Epithelial cell of prostate (primary cell): ENCODE data around the gene NKX6-2.

Source experiments
- DNase-seq: peaks from one replicate; pipeline ENCODE4 v3.0.0-alpha.2; 2011; ENCODE audit warnings: low read depth, low spot score
- H3K27ac ChIP-seq: fragments of 450-650 bp; 2 replicates; pipeline ENCODE4 v1.5.1; 2017; ENCODE audit warnings: mild to moderate bottlenecking

Gene NKX6-2

GRCh38 chr10:132813560-132814468, 27.9 kb upstream of the NKX6-2 start:
- H3K27ac ChIP-seq, result no peak overlapping the region
- DNase-seq, result no peak

DNA sequence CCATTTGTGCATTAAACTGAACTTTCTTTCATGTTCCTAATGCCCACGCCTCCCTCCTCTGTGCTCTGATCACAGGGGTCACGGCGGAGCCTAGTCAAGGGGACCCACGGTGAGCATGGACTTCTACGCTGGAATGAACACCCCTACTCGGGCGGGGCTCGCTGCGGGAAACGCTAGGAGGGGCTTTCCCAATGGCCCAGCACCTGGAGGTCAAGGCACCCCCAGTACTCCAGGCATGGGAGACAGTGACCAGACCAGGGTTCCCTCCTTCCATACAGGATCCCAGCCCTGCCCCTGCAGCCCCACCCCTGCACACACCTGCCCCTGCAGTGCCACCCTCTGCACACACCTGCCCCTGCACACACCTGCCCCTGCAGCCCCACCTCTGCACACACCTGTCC, 27.1 kb upstream of the NKX6-2 start:
- H3K27ac ChIP-seq, result no peak overlapping the region
- no peak for DNase-seq

- DNase-seq, result no peak
Observed at GRCh38 chr10:132812520-132812919, 26.6 kb upstream of the NKX6-2 start.

DNA sequence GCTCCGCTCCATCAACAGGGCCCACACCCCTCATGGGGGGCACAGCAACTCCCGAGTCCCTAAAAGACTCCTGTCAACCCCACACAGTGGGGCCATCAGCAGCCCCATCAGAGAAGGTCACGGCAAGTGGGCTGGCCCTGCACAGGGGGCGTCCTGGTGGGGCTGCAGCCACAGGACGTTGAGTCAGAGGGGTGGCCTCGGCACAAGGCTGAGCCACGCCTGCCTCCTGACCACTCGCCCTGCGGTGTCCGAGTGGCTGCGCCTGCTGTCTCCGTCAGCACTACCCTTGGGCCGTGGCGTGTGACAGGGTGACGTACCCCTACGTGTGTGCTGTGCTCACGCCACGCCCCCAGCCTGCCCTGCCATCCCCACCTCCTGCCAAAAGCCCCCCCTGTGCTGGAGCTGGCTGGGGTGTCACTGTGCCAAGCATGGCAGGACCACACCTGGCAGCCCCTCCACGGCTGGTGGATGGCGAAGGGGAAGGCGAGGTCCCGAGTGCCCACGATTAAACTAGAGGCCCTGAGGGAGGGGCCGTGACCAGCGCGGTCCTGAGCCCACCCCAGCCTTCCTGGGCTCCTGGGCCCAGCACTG, 26.0 kb upstream of the NKX6-2 start:
- H3K27ac ChIP-seq, result no peak overlapping the region
- DNase-seq, result no peak

More at GRCh38 chr10:132812520-132812919, 26.6 kb upstream of the NKX6-2 start:
- H3K27ac ChIP-seq, result no peak overlapping the region

DNA sequence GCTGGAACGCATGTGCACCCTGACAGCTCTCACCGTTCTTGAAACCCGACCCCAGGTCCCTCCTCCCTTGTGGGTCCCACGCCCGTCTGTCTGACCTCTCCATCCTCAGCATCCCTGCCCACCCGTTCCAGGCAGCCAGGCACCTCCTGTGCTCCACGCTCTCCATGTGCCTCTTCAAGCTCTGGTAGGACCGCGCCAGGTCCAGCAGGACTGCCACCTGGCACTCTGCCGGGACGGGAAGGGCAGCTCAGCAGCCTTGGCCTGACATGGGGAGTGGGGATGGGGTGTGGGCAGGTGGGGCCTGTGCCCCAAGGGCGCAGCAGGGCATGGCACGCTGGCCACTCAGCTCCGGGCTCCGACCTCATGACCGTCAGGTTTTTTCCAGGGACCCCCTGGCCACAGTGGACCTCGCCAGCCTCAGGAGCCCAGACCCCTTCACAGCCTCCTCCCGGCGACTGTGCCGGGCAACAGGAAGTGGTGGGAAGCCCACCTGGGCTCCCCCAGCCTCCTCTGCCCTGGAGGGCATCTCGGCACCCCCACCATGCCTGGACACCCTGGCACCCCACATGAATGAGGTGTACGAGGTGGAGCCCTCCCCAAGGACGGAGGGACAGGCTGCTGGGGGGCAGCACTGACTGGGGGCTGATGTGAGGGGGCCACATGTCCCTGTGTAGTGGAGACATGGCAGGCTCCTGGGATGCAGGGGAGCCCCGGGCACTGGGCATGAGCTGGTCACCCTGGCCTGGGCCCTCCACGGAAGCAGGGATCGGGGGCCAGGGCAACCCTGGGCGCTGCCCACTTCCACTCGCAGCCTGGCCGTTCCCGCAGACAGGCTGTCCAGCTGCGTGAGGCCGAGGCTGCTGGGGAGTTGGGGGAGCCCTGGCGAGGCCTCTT, 25.1 kb upstream of the NKX6-2 start:
- DNase-seq, result no peak
- no peak overlapping the region for H3K27ac ChIP-seq

DNA sequence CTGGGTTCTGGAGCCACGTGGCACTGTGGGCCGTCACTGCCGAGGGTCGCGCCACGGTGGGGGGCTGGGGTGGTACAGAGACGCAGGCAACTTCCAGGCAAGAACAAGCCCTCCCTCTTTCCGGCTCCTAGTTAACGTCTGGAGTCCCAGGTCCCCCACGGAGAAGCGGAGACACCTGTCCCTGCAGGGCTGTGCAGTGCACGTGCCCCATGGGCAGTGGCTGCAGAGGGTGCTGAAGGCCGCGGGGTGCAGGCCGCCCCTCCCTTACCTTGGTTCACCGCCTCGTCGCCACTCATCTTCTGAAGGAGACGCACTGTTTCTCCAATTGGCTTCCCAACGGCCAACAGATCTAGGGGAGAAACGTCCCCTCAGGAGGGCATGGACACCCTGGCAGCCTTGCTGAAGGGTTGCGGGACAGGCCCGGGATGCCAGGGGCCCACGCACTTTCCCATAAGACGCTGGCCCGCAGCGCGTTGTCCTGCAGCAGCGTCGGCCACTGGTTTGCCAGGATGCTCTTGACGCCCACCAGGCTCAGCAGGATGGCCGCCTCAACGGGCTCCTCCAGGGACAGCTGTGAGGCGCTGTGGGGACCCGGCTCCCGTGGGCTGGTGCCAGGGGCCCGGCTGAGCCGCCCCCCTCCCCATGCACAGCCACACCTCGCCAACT, 24.3 kb upstream of the NKX6-2 start:
- no peak for DNase-seq
- no peak overlapping the region for H3K27ac ChIP-seq

DNA sequence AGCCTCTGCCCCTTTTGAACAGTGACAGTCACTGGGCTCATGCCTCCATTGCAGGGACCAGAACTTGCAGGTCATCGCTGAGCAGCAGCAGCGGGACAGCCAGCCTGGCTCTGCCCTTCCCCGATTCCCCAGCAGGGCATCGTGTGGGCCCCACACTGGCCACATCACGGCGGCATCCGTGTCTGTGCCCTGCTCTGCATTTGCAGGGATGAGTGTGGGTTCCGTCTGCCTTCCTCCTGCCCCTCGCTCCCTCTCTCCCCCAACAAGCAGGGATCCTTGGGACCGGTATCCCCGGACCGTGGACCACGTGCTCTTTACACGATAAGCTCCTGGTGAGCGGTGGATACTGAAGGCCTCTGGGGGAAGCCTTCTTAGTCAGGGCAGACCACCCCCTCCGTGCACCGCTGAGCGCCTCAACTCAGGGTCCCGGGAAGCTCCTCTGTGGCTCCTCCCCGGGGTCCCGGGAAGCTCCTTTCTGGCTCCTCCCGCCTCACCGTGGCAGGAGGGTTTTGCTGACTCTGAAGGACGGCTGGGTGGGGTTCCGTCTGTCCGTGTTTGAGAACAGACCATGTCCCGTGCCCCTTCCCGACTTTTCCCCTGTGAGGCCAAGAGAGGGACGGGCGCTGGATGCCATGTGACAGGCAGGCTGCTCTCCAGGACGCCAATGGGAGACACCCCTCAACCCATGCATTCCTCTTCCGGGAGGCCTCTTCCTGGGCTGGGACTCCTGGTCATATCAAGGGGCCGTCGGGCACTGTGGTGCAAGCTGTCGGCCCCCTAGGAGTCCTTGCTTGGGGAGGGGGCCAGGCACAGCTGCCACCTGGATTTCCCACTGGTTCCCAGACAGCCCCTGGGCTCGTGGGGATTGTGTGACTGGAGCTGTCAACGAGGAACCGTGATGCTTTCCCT, 23.5 kb upstream of the NKX6-2 start:
- no peak for DNase-seq
- no peak overlapping the region for H3K27ac ChIP-seq

- no peak for DNase-seq
- H3K27ac ChIP-seq, result no peak overlapping the region
Observed at GRCh38 chr10:132808383-132809231, 22.7 kb upstream of the NKX6-2 start.

DNA sequence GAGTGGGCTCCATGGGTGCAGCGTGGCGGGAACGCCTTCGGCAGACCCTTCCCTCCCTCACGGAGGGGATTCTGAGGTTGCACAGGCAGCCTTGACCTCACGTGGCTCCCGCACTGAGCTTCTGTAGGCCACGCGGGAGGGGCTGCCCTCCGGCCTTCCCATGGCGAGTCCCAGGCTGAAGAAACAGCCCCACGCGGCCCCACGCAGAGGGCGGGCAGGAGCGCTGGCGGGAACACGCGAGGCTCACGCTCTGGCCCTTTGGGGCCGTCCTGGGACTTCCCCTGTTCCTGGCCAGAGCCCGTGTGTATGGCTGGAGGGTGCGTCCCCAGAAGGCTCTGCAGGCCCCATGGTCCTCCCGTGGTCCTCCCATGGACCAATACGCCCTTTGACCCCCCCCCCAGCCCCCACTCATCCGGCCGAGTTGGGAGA, 21.7 kb upstream of the NKX6-2 start:
- H3K27ac ChIP-seq, result no peak overlapping the region
- no peak for DNase-seq

- DNase-seq, result no peak
- no peak overlapping the region for H3K27ac ChIP-seq
Observed at GRCh38 chr10:132806561-132807003, 20.6 kb upstream of the NKX6-2 start.

GRCh38 chr10:132806110-132806509, 20.2 kb upstream of the NKX6-2 start:
- no peak overlapping the region for H3K27ac ChIP-seq
- DNase-seq, result no peak

DNA sequence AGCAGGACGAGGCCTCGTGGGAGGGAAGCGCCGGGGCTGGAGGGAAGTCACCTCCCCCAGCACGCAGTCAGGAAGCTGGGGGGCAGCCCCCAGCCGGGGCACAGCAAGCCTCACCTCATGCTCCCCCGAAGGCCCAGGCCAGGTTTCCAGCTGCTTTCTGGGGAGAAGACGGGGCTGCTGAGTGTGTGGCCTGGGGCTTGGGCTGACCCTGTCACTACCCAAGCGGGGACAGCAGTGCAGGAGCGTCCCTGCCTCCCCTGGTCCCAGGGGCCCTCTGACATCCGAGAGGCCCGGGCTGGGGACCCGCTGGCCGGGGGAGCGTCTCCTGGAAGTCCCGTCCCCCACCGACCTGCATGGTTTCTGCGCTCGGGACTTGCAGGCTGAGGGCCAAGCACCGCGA, 19.7 kb upstream of the NKX6-2 start:
- no peak for DNase-seq
- no peak overlapping the region for H3K27ac ChIP-seq

DNA sequence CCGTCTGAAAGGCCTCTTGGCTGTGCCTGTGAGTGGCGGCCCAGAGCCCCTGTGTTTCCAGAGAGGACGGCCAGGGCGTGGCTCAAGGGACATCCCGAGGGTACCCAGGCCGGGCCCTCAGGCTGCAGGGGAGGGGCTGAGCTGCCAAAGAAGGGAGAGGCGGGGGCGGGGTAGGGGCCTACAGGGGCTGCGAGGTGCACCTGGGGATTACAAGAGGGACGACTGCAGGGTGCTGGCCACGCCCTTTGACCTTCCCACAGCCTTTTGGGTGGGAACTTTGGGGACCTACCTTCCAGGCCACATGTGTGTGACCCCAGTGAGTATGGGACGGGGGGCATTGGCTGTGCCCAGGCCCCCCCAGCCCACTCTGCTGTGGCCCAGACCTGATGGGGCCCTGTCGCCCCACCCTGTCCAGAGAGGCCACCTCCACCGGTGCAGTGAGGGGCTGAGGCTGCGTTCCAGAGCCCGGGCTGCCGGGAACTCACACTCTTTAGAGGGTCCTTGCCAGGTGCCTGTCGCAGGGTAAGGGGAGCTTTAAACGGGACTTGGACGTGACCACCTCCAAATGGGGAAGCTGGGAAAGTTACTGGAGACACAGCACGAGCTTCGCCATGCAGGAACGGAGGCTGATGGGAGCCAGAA, 19.0 kb upstream of the NKX6-2 start:
- DNase-seq, result no peak
- H3K27ac ChIP-seq, result no peak overlapping the region

DNA sequence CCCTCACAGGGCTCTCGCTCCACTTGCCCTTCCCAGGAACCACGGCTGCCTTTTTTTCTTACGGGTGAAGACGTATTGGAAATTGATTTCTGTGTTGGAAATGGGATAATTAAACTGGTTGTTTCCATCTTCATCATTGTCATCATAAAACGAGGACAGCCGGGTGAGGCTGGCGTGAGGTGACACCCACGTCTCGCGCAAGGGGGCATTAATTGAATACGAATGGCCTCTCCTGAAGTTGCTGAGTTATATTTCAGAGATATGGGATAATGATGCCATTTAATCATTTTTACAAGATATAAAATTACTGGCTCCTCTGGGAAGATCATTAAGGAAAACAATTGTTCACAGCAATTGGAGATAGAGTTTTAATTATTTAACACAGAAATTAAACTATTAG, 18.3 kb upstream of the NKX6-2 start:
- no peak for DNase-seq
- H3K27ac ChIP-seq, result no peak overlapping the region

DNA sequence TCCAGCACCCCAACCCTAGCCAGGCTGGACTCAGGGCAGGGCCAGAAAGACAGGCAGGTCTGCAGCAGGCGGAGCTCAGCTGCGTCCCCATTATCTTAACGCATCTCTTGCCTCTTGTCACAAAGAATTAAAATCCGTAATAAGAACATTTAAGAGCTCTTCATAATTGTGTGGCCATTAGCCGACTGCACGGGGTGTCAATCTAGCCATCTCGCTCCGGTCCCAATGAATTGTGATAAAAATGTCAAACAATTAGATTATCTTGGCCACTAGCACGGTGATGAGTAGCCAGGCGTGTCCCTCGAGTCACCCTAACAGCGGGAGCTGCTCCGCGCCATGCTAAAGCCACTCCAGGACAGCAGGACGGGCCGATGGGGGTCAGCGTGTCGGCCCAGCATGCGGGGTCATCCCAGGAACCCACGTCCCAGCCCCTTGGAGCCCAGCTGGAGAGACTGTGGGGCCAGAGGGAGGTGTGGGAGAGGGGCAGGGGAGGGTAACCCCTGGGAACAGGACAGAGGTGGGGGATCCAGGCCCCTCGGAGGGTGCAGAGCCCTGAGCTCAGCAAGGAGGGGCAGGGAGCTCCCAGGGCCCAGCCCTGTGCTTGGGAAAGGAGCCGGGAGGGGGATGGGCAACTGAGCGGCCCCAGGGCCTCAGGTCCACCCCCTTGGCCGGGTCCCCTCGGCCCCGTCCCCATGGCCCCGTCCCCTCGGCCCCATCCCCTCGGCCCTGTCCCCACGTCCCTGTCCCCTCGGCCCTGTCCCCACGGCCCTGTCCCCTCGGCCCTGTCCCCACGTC, 17.7 kb upstream of the NKX6-2 start:
- no peak for DNase-seq

DNA sequence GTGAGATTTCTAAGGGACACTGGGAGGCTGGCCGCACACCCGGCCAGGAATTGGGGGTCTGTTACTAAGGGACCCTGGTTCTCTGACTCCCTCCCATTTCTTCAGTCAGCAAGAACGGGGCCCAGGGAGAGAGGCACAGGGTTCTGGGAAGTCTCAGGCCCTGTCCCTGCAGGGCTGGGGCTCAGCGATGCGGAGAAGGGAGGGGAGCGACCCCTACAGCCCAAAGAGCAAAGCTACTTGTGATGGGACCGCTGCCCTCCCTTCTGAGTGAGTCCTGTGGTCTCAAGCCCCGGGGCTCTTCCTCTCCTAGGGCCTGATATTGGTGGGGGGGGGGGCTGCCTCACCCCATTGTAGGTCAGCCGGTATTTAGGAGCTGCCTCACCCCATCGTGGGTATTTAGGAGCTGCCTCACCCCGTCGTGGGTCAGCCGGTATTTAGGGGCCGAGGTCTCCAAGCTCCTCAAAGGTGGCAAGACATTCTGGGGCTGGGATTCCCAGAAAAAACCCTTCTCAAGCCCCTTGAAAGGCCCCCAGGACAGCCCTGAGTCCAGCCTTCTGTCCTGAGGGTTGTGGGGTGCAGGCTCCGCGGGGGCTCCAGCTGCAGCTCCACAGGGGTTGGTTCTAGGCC, 16.9 kb upstream of the NKX6-2 start:
- H3K27ac ChIP-seq, result no peak overlapping the region
- no peak for DNase-seq

More for the DNA sequence above, 17.7 kb upstream of the NKX6-2 start:
- no peak overlapping the region for H3K27ac ChIP-seq

DNA sequence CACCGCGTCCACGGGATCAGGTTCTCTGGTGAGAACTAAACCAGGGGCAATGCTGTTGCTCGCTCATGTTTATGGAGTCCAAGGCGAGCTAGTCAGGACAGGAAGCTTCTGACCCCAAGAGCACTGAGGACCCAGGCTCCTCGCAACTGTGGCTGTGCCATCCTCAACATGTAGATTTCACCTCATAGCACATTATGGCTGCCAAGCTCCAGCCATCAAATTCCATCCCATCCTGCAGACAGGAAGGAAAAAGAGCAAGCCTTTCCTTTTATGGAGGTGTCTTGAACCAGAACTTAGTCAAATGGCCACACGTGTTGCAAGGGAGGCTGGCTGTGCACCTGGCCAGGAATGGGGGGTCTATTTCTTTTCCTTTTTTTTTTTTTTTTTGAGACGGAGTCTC, 16.1 kb upstream of the NKX6-2 start:
- no peak overlapping the region for H3K27ac ChIP-seq
- no peak for DNase-seq
